ENCODE results near the gene TAF8. TPM values are rescaled to one million over a fixed set of nuclear protein-coding genes. Genes with fewer than 3 reads are reported as not detected.

TAF8 gene
- total RNA-seq, 4 donors from 2014 or later, result 16.7 to 35.2 (median 25.9) TPM

DNA sequence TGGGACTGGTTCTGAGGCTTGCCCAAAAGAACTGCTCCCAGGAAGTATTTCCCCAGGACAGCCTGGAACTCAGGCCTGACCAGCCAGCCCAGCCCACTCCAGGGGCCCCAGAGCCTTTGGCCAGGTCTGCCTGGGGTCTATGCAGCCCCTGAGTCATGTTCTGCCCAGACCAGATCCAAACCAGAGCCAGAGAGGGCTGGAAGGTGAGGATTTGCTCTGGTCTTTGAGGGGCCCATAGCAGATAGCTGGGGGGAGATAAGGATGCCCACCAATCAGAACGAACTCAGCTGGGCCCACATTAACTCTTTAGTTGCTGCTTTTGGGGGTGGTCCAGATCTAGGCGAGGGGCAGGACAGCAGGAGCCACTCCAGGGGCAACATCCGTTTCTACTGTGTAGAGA, 75.3 kb downstream of the TAF8 start:
- Histone ChIP-seq H3K4me1 (peaks cover 0 to 4% (median 0%) of the 10 kb centered on the region in 4 donors), H3K36me3 (no peaks in the 10 kb centered on the region), H3K27ac (replicated peaks in 1 of 4) (no peak overlapping the region), H3K4me3 (no peak overlapping the region), H3K27me3 (no peaks in the 10 kb centered on the region), H3K9me3 (no peaks in the 10 kb centered on the region)
- WGBS, result 72% methylated on average over 3 of the region's 3 CpGs
- TF ChIP-seq, protein P1, sequence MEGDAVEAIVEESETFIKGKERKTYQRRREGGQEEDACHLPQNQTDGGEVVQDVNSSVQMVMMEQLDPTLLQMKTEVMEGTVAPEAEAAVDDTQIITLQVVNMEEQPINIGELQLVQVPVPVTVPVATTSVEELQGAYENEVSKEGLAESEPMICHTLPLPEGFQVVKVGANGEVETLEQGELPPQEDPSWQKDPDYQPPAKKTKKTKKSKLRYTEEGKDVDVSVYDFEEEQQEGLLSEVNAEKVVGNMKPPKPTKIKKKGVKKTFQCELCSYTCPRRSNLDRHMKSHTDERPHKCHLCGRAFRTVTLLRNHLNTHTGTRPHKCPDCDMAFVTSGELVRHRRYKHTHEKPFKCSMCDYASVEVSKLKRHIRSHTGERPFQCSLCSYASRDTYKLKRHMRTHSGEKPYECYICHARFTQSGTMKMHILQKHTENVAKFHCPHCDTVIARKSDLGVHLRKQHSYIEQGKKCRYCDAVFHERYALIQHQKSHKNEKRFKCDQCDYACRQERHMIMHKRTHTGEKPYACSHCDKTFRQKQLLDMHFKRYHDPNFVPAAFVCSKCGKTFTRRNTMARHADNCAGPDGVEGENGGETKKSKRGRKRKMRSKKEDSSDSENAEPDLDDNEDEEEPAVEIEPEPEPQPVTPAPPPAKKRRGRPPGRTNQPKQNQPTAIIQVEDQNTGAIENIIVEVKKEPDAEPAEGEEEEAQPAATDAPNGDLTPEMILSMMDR (IDR thresholded peaks at IDR 0.05), result no peak
- no peak for TF ChIP-seq EP300 (IDR thresholded peaks at IDR 0.05)
- no peak for TF ChIP-seq POLR2A (IDR thresholded peaks at IDR 0.05; ENCODE audit: low read depth)
- TF ChIP-seq POLR2AphosphoS5 (IDR thresholded peaks at IDR 0.05), result no peak
- intact Hi-C loops (cut with DNase I), result no loop called here
- no peak for DNase-seq (ENCODE audit: extremely low spot score)

DNA sequence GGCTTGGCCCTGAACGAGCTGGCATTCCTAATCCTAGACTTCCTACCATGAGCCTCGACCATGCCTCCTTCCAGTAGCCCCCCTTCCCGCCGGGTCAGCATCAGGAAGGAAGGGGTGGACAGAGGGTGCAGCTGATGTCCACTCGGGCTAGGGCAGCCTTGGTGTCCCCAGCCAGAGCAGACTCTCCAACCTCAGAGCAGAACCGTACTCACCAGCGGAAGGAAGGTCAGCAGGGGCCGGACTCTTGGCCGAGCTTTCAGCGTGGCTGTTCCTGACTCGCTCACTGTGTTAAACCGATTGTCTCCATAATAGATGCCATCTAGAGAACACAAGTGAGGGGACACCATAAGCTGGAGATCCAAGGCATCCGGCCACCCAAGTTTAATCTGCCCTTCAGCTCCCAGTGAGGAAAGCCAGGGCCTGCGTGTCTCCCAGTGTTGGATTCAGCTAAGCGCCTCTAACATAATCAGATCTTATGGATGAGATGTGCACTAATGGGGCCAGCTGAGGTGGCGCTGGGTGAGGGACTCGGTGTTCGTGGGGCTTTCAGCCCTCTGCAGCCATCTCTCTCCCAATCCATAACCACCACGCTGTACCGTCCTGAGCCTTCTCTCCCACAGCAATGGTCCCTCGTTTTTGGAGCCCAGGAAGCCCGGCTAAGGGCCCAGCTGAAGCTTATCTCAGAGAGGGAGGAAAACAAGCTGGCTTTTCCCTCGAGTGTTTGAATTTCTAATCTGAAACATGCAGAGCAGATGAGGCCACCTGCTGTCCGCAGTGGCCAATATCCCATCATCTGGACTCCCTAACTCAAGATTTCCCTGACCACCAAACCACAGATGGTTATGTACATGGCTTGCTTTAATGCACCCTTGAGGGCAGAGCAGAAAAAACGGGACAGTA, 78.4 kb downstream of the TAF8 start:
- intact Hi-C loops (cut with DNase I), result no loop called here
- 79% methylated on average over 22 of the region's 25 CpGs for WGBS
- no peak overlapping the region for H3K4me3 ChIP-seq
- H3K36me3 ChIP-seq, result no peaks in the 10 kb centered on the region
- no peak for DNase-seq (ENCODE audit: extremely low spot score)
- no peak overlapping the region for H3K27ac ChIP-seq (replicated peaks in 1 of 4)
- peaks cover 0 to 4% (median 0%) of the 10 kb centered on the region in 4 donors for H3K4me1 ChIP-seq
- no peaks in the 10 kb centered on the region for H3K9me3 ChIP-seq
- peaks cover 0 to 4% (median 0%) of the 10 kb centered on the region in 4 donors for H3K27me3 ChIP-seq
- TF ChIP-seq, protein P1 (IDR thresholded peaks at IDR 0.05), result no peak
- no peak for TF ChIP-seq POLR2AphosphoS5 (IDR thresholded peaks at IDR 0.05)
- TF ChIP-seq EP300 (IDR thresholded peaks at IDR 0.05), result no peak
- TF ChIP-seq POLR2A (IDR thresholded peaks at IDR 0.05; ENCODE audit: low read depth), result no peak

- DNase-seq (ENCODE audit: extremely low spot score), result no peak
- peaks cover 0 to 4% (median 0%) of the 10 kb centered on the region in 4 donors for H3K27me3 ChIP-seq
- TF ChIP-seq POLR2AphosphoS5 (IDR thresholded peaks at IDR 0.05) (no peak), EP300 (IDR thresholded peaks at IDR 0.05) (no peak), POLR2A (IDR thresholded peaks at IDR 0.05; ENCODE audit: low read depth) (no peak)
- TF ChIP-seq, protein P1 (IDR thresholded peaks at IDR 0.05), result no peak
- no peaks in the 10 kb centered on the region for H3K36me3 ChIP-seq
- peaks cover 0 to 4% (median 0%) of the 10 kb centered on the region in 4 donors for H3K4me1 ChIP-seq
- intact Hi-C loops (cut with DNase I), result no loop called here
- no peak overlapping the region for H3K27ac ChIP-seq (replicated peaks in 1 of 4)
- 97% methylated on average over 2 of the region's 2 CpGs for WGBS
- no peak overlapping the region for H3K4me3 ChIP-seq
- no peaks in the 10 kb centered on the region for H3K9me3 ChIP-seq
Measured at GRCh38 chr6:42129360-42129676, 79.0 kb downstream of the TAF8 start.

DNA sequence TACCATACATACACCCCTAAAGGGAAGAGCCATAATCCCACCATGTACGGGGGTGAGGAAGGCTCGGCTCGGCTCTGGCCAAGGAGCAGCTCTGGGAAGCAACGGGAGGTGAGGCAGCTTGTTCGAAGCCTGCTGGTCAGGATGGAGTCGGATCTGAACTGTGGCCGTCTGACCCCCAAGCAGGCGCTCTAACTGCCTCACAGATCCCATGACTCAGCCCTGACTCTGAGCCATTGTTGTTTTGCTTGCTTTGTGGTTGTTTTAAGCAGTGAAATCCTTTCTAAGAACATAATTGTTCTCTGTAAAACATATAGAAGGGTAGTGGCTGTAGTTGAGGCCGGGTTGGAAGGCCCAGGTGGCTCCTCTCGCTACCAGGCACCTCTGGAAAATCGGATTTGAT, 81.2 kb downstream of the TAF8 start:
- DNase-seq (ENCODE audit: extremely low spot score), result no peak
- Histone ChIP-seq H3K27me3 (peaks cover 0 to 4% (median 0%) of the 10 kb centered on the region in 4 donors), H3K36me3 (no peaks in the 10 kb centered on the region), H3K27ac (replicated peaks in 1 of 4) (no peak overlapping the region), H3K4me1 (peaks cover 0 to 4% (median 0%) of the 10 kb centered on the region in 4 donors), H3K4me3 (no peak overlapping the region), H3K9me3 (no peaks in the 10 kb centered on the region)
- TF ChIP-seq, protein P1 (IDR thresholded peaks at IDR 0.05), result no peak
- TF ChIP-seq POLR2A (IDR thresholded peaks at IDR 0.05; ENCODE audit: low read depth), result no peak
- no peak for TF ChIP-seq EP300 (IDR thresholded peaks at IDR 0.05)
- TF ChIP-seq POLR2AphosphoS5 (IDR thresholded peaks at IDR 0.05), result no peak
- 88% methylated on average over 10 of the region's 11 CpGs for WGBS
- intact Hi-C loops (cut with DNase I), result no loop called here

Data from esophagus muscularis mucosa (tissue), 4 donors.